GM12878 (cell line): ENCODE measurements around the gene RBM19. TPM values are rescaled to one million over a fixed set of nuclear protein-coding genes. Genes with fewer than 3 reads are reported as not detected.

ENCODE experiments used
- ATAC-seq: fragments of 200-7000 bp; cut with Tn5 transposase; 3 replicates; pipeline ENCODE4 v1.9.1; 2020; ENCODE audit warnings: mild to moderate bottlenecking, moderate library complexity
- BruUV-seq: library from RNA; stranded (reverse); fragments of 400-500 nt; replicated peaks from 2 replicates; lab custom pipeline; 2021; lab: Mats Ljungman, UMichigan
- CTCF ChIA-PET: fragments of 300-600 bp; sonication (Branson Sonifier 250); formaldehyde crosslinking; extraction: SDS; loops from one replicate; lab custom pipeline; 2021; ENCODE audit warnings: inconsistent platforms; lab: Yijun Ruan, JAX
- POLR2A ChIA-PET: fragments of 350-600 bp; formaldehyde crosslinking; extraction: SDS; loops from one replicate; lab custom pipeline; 2021; ENCODE audit warnings: inconsistent platforms; lab: Charles Lee
- RAD21 ChIA-PET: fragments of 300-600 bp; sonication (Branson Sonifier 250); formaldehyde crosslinking; loops from one replicate; lab custom pipeline; 2023; ENCODE audit warnings: antibody characterized with exemption; ENCODE audit not compliant: unreplicated experiment; lab: Charles Lee
- SMC1A ChIA-PET: fragments of 300-600 bp; sonication (Branson Sonifier 250); formaldehyde crosslinking; loops from one replicate; lab custom pipeline; 2023; ENCODE audit not compliant: unreplicated experiment, uncharacterized antibody; lab: Charles Lee
- DNase-seq: peaks from one replicate; pipeline ENCODE4 v3.0.0-alpha.2; 2011; ENCODE audit warnings: low read depth, low spot score
- FAIRE-seq: peaks from 3 replicates; lab custom pipeline; 2011; peaks lifted over from hg19 to GRCh38; lab: Jason Lieb, UNC
- H2AFZ ChIP-seq: 2 replicates; pipeline ENCODE4 v1.6.0; 2011; ENCODE audit warnings: low read depth, low read length, control low read depth; ENCODE audit not compliant: control insufficient read depth
- H3K27ac ChIP-seq: 2 replicates; pipeline ENCODE4 v1.5.1; 2011; ENCODE audit warnings: control low read depth; ENCODE audit not compliant: control insufficient read depth, insufficient read depth
- H3K27me3 ChIP-seq, 2 experiments: replicated peaks in 1 of 2; 2 replicates each; pipeline versions ENCODE4 v1.6.0 to v1.6.1; 2011; ENCODE audit warnings: low read length in 1 of 2; ENCODE audit not compliant: control insufficient read depth in 2 of 2, insufficient read depth in 2 of 2
- H3K36me3 ChIP-seq, 2 experiments: 2 replicates each; pipeline ENCODE4 v1.5.1; 2011; ENCODE audit warnings: low read length in 1 of 2; ENCODE audit not compliant: control insufficient read depth in 2 of 2, insufficient read depth in 2 of 2
- H3K4me1 ChIP-seq: 2 replicates; pipeline ENCODE4 v1.6.1; 2011; ENCODE audit warnings: mild to moderate bottlenecking, low read length, moderate library complexity, mixed read lengths; ENCODE audit not compliant: control insufficient read depth, insufficient read depth
- H3K4me2 ChIP-seq: 2 replicates; pipeline ENCODE4 v1.6.0; 2011; ENCODE audit warnings: control low read depth; ENCODE audit not compliant: control insufficient read depth, insufficient read depth
- H3K4me3 ChIP-seq: fragments of 200-600 bp; sonication (generic); 2 replicates; pipeline ENCODE4 v1.5.1; 2016
- H3K79me2 ChIP-seq: 2 replicates; pipeline ENCODE4 v1.6.0; 2011; ENCODE audit warnings: low read length; ENCODE audit not compliant: control insufficient read depth, insufficient read depth
- H3K9ac ChIP-seq: 2 replicates; pipeline ENCODE4 v1.8.0; 2011; ENCODE audit warnings: low read length, control low read depth, mixed read lengths; ENCODE audit not compliant: control insufficient read depth, insufficient read depth
- H3K9me3 ChIP-seq: replicated peaks from 3 replicates; pipeline ENCODE4 v1.5.1; 2011; ENCODE audit warnings: mild to moderate bottlenecking, low read length; ENCODE audit not compliant: control insufficient read depth, insufficient read depth
- H4K20me1 ChIP-seq: 2 replicates; pipeline ENCODE4 v1.6.0; 2011; ENCODE audit not compliant: control insufficient read depth, insufficient read depth
- CUX1 ChIP-seq: IDR thresholded peaks from 2 replicates; pipeline ENCODE4 v1.6.1; 2012; ENCODE audit warnings: improper control_type of control experiment, low read depth, low read length; ENCODE audit not compliant: insufficient replicate concordance
- EGR1 ChIP-seq, 2 experiments: IDR thresholded peaks; 1 replicate in 1 of 2; 2 replicates in 1 of 2; pipeline ENCODE4 v1.6.1; 2011 to 2012; ENCODE audit warnings: low read depth in 2 of 2, low read length in 2 of 2, borderline replicate concordance in 1 of 2, mild to moderate bottlenecking in 1 of 2, moderate library complexity in 1 of 2
- FOXM1 ChIP-seq: IDR thresholded peaks from 2 replicates; pipeline ENCODE4 v1.6.1; 2012; ENCODE audit warnings: low read depth, mild to moderate bottlenecking, inconsistent platforms, low read length, moderate library complexity
- MLLT1 ChIP-seq: fragments of 450-650 bp; IDR thresholded peaks from 2 replicates; pipeline ENCODE4 v1.6.1; 2016; ENCODE audit warnings: mild to moderate bottlenecking
- NRF1 ChIP-seq: conservative IDR thresholded peaks from 2 replicates; pipeline ENCODE4 v1.6.1; 2011; ENCODE audit warnings: mild to moderate bottlenecking, low read depth, low read length, improper control_type of control experiment
- USF2 ChIP-seq: IDR thresholded peaks from 2 replicates; pipeline ENCODE4 v1.6.1; 2011; ENCODE audit warnings: low read depth, low read length, improper control_type of control experiment, borderline replicate concordance
- WGBS: methylation state at CpG from one replicate; pipeline ENCODE4 v1.1.6; 2016; ENCODE audit warnings: low lambda C conversion rate; ENCODE audit not compliant: insufficient replicate concordance, insufficient coverage; ENCODE audit errors: missing lambda C conversion rate; 5-methylcytosine and 5-hydroxymethylcytosine counted together
- in situ Hi-C: fragments of 300-500 bp; cut with MboI; formaldehyde crosslinking; loops from 9 replicates; pipeline ENCODE4 v1.14.3; 2018; ENCODE audit warnings: mixed read lengths
- intact Hi-C: fragments of 100-400 bp; cut with micrococcal nuclease; formaldehyde crosslinking; loops from one replicate; pipeline ENCODE4 v1.14.2; 2022; ENCODE audit not compliant: unreplicated experiment
- polyA plus RNA-seq, 11 experiments: library from polyadenylated mRNA; depleted of rRNA in 4 of 11; unstranded in 6 of 11; stranded (reverse) in 5 of 11; fragments of >200 nt; fragmentation: Nextera tagmentation in 4 of 11; fragmentation: Illumina TruSeq in 1 of 11; extraction: Ambion mirVana in 4 of 11; extraction: Trizol in 1 of 11; gene quantifications; 1 replicate in 1 of 11; 2 replicates in 10 of 11; pipeline versions ENCODE4 v1.2.1 to v1.2.3, GENCODE V29; 2011 to 2016; ENCODE audit warnings: inconsistent platforms in 2 of 11, missing spikeins in 2 of 11, low read depth in 1 of 11
- total RNA-seq, 4 experiments: library from RNA; depleted of rRNA in 3 of 4; stranded (reverse); fragments of >200 nt in 3 of 4; fragmentation: Illumina TruSeq in 1 of 4; extraction: Trizol in 1 of 4; gene quantifications; 2 replicates each; pipeline versions ENCODE4 v1.2.1 to v1.2.3, GENCODE V29; 2013 to 2021

The RBM19 gene
- total and polyA plus RNA-seq, 10 of the 15 experiments (the other 5 are each of a cell fraction or from before 2014, with no cell fraction given) = 4.2 to 42.9 (median 28.4) TPM

GRCh38 chr12:113984464-113984863, 18.3 kb upstream of the RBM19 start:
- no peak overlapping the region for H3K4me3 ChIP-seq
- no peak for TF ChIP-seq USF2
- no peak for TF ChIP-seq FOXM1
- no peak for TF ChIP-seq NRF1
- no peaks in the 10 kb centered on the region for H3K9me3 ChIP-seq
- ChIA-PET RAD21 (interaction anchor here (0.6 kb wide), 1 partner anchor 179 kb away, joined by 3 read pairs; no protein-coding TSS in a partner anchor), POLR2A (no interaction called here), SMC1A (no interaction called here), CTCF (interaction anchor here (0.6 to 2.5 kb wide), 2 partner anchors 10 to 524 kb away, joined by 3 to 9 read pairs; no protein-coding TSS in a partner anchor)
- H3K27ac ChIP-seq = no peak overlapping the region
- no peak for ATAC-seq
- H3K4me1 ChIP-seq = no peaks in the 10 kb centered on the region
- BruUV-seq = no TSS peak
- H3K79me2 ChIP-seq = no peaks in the 10 kb centered on the region
- no peak overlapping the region for H2AFZ ChIP-seq
- WGBS = 1% methylated on average over 4 of the region's 4 CpGs
- FAIRE-seq = no peak
- no peak overlapping the region for H3K4me2 ChIP-seq
- no peak overlapping the region for H3K9ac ChIP-seq
- intact Hi-C loops (loop anchor here (5.0 to 10.0 kb wide), 3 partner anchors 670 to 1933 kb away; no protein-coding TSS in a partner anchor), in situ Hi-C loops (loop anchor here (5.0 to 10.0 kb wide), 2 partner anchors 523 to 1930 kb away; no protein-coding TSS in a partner anchor)
- no peaks in the 10 kb centered on the region for H3K27me3 ChIP-seq
- no peaks in the 10 kb centered on the region for H3K36me3 ChIP-seq
- DNase-seq = no peak
- H4K20me1 ChIP-seq = no peaks in the 10 kb centered on the region

- SMC1A ChIA-PET = no interaction called here
- CTCF ChIA-PET = interaction anchor here (0.6 to 4.3 kb wide), 3 partner anchors 11 to 527 kb away, joined by 3 to 114 read pairs (median 9); no protein-coding TSS in a partner anchor
- BruUV-seq = no TSS peak
- Histone ChIP-seq H3K4me3 (no peak overlapping the region), H3K9ac (no peak overlapping the region), H2AFZ (no peak overlapping the region), H3K27me3 (no peaks in the 10 kb centered on the region), H3K79me2 (no peaks in the 10 kb centered on the region), H4K20me1 (no peaks in the 10 kb centered on the region), H3K27ac (no peak overlapping the region), H3K4me1 (no peaks in the 10 kb centered on the region), H3K4me2 (no peak overlapping the region), H3K9me3 (no peaks in the 10 kb centered on the region), H3K36me3 (no peaks in the 10 kb centered on the region)
- ATAC-seq (no peak), FAIRE-seq (no peak), DNase-seq (no peak)
- RAD21 ChIA-PET = interaction anchor here (0.6 kb wide), 1 partner anchor 180 kb away, joined by 3 read pairs; no protein-coding TSS in a partner anchor
- POLR2A ChIA-PET = no interaction called here
- in situ Hi-C loops = loop anchor here (5.0 to 10.0 kb wide), 2 partner anchors 523 to 1931 kb away; no protein-coding TSS in a partner anchor
- WGBS = 14% methylated on average over 4 of the region's 4 CpGs
- intact Hi-C loops = loop anchor here (5.0 to 10.0 kb wide), 3 partner anchors 671 to 1933 kb away; no protein-coding TSS in a partner anchor
- TF ChIP-seq CUX1 (no peak), EGR1 (IDR thresholded peaks at IDR 0.05; ENCODE audit: borderline replicate concordance in 1 of 2, low read depth in 2 of 2, low read length in 2 of 2) (no peak), MLLT1 (no peak)
Observed at GRCh38 chr12:113983777-113984448, 17.8 kb upstream of the RBM19 start.
